Loucy (cell line): Measurements from ENCODE around the gene PRSS38.

Experiments used
- CTCF ChIP-seq: fragments of 200-600 bp; sonication (generic); conservative IDR thresholded peaks from 2 replicates; pipeline ENCODE4 v1.5.1; 2014; ENCODE audit warnings: mild to moderate bottlenecking, antibody characterized with exemption, low read length
- EZH2phosphoT487 ChIP-seq: fragments of 200-600 bp; IDR thresholded peaks from 2 replicates; pipeline ENCODE4 v1.6.1; 2018; ENCODE audit warnings: antibody characterized with exemption, mild to moderate bottlenecking, moderate library complexity, borderline replicate concordance

GRCh38 chr1:227771326-227771725 is 44.1 kb upstream of the PRSS38 start:
- TF ChIP-seq CTCF (no peak), EZH2phosphoT487 (no peak)
